CD1c-positive myeloid dendritic cell (primary cell): ENCODE data around the gene CCR7.
A peak's percentile ranks its signal among the peaks of the same experiment; 100 is the strongest.
"Not testable (repeated sequence)": the region's sequence is repeated elsewhere in the genome, so short reads cannot be mapped to it uniquely, and the experiment has no call there.

Experiments
- DNase-seq: peaks from one replicate; pipeline ENCODE4 v3.0.0-alpha.2; 2016; ENCODE audit errors: extremely low spot score

CCR7 gene

DNA sequence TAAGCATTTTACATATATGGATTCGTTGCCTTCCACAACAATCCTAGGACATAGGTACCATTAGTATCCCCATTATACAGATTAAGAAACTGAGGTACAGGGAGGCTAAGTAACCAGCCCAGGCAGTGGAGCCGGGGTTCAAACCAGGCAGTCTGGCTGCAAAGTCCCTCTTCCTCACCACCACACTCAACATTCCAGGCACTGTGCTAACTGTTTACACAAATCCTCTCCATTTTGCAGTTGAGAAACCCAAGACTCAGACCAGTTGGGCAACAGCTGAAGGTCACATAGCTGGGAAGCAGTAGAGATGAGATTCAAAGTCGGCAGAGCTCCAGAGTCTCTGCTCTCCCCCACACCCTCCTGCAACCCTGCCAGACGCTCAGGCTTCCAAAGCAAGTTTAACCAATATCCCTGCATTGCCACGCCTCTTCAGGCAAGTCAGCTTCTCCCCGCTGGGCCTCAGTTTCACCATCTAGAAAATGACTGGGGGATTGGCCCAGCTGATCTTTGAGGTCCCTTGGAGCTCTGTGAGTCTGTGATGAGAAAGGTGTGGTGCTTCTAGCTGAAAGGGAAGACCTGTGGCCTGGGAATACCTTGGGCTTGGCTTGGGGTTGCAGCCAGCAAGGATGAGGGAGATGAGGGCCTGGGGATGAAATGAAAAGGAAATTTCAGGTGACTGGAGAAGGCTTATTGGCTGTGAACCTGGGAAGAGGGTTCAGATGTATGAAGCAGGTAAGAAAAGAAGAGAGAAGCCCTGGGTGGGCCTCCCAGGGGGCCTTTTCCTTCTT lies 14.0 kb downstream of the CCR7 start:
- DNase-seq = no peak

DNA sequence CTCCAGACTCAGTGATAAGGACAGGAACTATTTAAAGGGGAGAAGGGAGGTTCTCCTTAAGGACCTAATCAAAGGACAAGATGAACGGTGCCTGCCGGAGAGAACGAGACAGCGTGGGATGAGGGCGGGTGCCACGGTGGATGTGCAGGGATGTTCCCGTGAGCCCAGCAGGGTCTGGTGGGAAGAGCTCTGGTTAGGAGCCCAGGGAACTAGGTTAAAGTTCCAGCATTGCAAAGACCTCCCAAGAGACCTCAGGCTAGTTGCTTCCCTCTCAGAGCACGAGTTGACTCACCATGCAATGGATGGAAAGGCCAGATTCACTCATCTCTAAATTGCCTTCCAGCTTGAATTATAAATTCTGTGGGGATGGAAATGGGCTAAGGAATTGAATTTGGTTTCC lies 14.7 kb downstream of the CCR7 start:
- no peak for DNase-seq

GRCh38 chr17:40548982-40549685 lies 16.1 kb downstream of the CCR7 start:
- DNase-seq = no peak

GRCh38 chr17:40548491-40548981 lies 16.7 kb downstream of the CCR7 start:
- no peak for DNase-seq

- DNase-seq = no peak
Measured at GRCh38 chr17:40547785-40548478, 17.3 kb downstream of the CCR7 start.

DNA sequence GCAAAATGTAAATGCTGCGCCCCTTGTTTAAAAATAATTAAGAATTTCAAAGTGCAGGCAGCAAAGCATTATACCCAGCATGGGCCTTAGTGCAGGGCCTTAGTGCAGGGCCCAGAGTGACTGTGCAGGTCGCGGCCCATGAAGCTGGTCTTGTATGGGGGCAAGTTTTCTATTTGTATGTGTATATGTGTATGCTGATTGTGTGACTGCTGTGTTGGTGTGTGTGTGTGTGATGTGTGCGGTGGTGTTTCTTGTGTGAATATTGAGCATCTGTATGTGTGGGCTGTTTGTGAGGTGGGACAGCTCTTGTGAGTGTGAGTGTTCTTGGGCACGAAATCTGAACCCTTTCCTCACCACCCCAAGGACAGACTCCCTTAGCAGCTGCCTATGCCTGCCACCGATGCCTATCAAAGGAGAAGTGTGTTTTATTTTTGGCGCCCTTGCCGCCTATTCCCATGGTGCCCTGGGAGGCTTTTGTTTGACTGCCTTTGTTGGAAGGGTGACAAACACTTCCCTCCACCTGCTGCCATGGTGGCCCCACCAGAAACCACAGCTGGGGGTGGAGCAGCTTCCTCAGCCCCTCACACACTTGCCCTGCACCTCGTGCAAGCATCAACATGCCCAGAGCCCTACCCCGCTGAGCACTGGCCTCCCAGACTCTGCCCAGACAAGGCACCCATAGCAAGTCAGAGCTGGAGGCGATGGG lies 18.0 kb downstream of the CCR7 start:
- DNase-seq = no peak

GRCh38 chr17:40546497-40546896 lies 18.8 kb downstream of the CCR7 start:
- DNase-seq = not testable (repeated sequence)

- DNase-seq = no peak
Measured at GRCh38 chr17:40545660-40546059, 19.6 kb downstream of the CCR7 start.

- DNase-seq = peak; percentile 54
Measured at GRCh38 chr17:40542558-40543411, 22.5 kb downstream of the CCR7 start.

GRCh38 chr17:40541873-40542557 lies 23.3 kb downstream of the CCR7 start:
- no peak for DNase-seq

DNA sequence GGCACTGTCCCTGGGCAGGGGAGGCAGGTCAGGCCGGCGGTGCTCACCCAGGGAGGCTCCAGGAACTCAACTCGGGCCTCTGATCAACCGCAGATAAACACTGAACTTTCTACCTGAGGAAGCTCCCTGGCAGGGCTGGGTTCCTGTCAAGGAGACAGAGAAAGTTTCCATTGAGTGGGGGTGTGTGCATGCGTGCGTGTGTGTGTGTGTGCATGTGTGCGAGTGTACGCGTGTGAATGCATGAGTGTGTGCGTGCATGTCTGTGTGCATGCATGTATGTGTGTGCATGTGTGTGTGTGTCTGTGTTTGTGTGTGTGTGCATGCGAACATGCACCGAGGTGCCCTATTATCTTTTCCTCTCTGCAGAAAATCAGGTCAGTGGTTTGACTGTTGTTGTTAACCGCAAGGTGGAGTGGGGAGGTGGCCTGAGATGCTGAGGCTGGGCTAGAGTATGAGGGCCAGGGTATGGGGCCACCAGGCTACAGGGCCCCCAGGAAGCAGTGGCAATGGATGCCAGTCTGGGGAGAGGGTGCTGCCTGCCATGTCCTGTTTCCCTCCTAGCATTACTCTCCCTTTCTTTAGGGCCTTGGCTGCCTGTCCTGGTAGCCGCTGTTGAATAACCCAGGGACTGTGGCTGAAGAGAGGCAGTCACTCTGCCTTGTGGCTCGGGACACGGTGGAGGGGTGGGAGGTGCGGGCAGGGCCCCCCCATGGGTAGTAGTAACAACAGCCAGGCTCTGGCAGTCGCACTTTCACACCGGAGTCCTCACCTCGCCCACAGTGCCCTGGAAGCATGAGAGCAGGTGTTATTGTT lies 24.0 kb downstream of the CCR7 start:
- peak; percentile 35 for DNase-seq

DNA sequence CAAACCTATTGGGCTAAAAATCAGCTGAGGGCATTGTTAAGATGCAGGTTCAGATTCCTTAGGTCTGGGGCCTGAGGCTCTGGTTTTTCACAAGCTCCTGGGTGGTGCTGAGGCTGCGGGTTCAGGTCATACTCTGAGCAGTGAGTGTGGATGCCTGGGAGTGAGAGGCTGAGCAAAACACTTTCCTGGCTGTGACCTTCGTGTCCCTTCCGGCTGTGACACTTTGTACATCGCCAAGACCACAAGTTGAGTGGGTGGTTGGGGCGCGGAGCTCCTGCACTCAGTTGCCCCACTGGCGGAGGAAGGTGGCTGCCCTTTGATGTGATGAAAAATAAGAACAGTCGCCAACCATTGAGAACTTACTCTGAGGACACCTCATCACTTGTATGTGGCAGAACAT lies 24.8 kb downstream of the CCR7 start:
- DNase-seq = no peak

- DNase-seq = no peak
Measured at GRCh38 chr17:40539711-40540411, 25.4 kb downstream of the CCR7 start.

DNA sequence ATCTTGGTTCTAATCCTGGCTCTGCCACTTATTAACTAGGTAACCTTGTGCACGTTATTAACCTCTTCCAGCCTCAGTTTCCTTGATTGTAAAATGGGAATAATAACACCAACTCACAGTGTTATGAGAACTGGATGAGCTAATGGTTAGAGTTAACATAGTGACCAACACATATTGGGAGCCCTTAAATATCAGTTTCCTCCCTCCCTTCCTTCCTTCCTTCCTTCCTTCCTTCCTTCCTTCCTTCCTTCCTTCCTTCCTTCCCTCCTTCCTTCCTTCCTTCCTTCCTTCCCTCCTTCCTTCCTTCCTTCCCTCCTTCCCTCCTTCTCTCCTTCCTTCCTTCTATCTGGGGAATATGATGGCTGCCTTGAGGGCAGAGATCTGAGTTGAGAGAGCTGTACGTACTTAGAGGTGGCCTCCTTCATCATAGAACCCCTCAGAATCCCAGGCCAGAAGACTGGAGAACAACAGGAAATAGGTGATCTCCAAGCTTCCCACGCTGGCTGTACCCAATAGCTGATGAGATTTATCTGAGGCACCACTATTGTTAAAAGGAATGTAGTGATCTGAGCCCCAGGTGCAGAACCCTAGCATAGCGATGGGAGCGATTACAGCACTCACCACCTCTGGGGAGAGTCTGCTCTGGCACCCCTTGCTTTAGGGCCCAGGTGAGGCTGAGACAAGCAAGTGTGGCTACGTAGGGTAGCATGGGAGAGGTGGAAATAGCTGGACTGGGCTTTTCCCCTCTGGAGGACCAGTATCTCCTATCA lies 26.2 kb downstream of the CCR7 start:
- DNase-seq = no peak

DNA sequence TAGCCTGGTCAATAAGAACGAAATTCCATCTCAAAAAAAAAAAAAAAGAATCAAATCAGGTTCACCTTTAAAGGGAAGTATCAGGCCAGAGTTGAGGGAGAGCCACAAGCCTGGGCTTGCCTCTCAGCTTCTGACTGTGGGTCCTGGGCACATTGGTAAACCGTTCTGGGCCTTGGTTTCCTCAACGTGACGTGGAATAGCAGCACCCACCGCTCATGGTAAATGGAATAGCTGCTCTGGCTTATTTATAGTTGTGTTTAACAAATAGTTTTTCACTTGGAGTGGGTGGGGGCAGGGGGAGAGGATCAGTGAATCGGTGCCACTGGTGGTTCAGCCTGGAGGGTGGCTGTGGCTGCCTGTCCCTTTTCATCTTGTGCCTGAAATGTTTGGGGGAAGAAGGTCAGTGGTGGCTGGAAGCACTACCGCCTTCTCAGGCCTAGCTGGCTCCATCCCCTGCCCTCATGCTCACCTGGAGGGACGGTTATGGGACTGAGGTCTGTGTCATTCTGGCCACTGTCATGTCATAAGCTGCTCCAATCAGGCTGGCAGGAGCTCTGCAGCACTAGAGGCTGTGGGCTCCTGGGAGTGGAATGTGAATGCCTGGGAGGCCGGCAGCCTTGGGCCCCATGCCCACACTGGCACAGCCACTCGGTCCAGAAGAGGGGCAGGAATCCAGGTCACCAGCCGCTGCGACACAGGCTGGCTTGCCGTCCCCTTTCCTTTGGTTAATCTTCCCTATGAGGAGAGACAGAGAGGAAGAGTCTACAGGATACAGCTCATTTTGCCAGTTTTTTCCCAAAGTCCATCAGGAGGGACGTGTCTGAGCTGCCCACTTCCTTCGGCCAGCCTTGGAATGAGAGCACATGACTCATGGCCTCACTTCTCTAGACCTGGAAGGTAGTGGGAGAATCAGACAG lies 27.0 kb downstream of the CCR7 start:
- DNase-seq = no peak

DNA sequence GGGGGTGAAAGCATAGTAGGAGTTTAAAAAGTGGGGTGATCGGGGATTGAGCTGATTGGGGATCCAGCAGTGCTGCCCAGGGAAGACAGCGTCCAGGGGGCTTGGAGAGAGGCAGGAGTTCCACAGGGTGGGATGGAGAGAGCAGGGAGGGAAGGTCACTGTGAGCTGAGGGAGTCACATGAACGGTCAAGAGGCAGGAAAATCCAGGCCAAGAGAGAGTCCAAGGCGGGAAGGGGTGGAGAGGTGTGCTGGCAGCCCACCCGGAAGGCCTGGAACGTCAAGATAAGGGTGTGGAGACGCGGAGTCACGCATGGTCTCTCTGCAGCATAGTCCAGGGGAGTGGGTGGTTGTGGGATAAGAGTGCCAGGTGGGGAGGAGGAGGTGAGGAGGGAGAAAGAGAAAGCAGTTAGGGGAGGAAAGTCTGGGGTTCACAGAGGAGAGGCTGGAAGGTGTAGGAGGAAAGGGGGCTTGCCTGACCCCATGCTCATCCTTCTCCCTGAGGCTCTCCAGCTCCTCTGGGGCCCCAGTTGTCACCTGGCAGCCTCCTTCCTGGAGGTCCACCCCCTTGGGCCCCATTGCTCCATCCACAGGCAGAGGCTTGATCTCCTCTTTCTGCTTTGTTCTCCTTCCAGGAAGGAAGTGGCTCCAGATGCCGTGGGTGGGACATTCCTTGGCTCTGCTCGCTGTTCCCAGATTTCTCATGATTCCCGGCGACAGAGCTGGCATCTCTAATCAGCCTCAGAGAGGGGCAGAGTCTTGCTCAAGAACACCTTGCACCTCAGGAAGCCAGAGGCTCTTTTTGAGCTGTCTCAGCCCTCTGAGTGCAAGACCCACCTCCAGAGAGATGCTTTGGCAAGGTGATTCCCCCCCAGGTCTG lies 28.7 kb downstream of the CCR7 start:
- DNase-seq = no peak
